CD4-positive, alpha-beta T cell treated with Interleukin-1 beta for 1 hour (primary cell): ENCODE results near the gene IQCH.
"Not testable (repeated sequence)": the region's sequence is repeated elsewhere in the genome, so short reads cannot be mapped to it uniquely, and the experiment has no call there.

Source experiments
- DNase-seq, 2 donors: peaks; one replicate each; pipeline ENCODE4 v3.0.0-alpha.2; 2020 to 2022

Gene IQCH

GRCh38 chr15:67248011-67248505 lies 6.5 kb upstream of the IQCH start:
- no peak for DNase-seq

GRCh38 chr15:67249830-67250229 lies 4.8 kb upstream of the IQCH start:
- no peak for DNase-seq

GRCh38 chr15:67251318-67251717 lies 3.3 kb upstream of the IQCH start:
- no peak for DNase-seq

GRCh38 chr15:67253101-67253500 lies 1.5 kb upstream of the IQCH start:
- DNase-seq: no peak

- DNase-seq: no peak
Measured at GRCh38 chr15:67253549-67254237, 893 bp upstream of the IQCH start.

- no peak for DNase-seq
Measured at GRCh38 chr15:67256051-67256450, 1.5 kb downstream of the IQCH start.

- DNase-seq: not testable (repeated sequence)
Measured at GRCh38 chr15:67258412-67258811, 3.8 kb downstream of the IQCH start.

GRCh38 chr15:67259379-67259778 lies 4.8 kb downstream of the IQCH start:
- DNase-seq: no peak

- DNase-seq: no peak
Measured at GRCh38 chr15:67259806-67260205, 5.2 kb downstream of the IQCH start.

- no peak for DNase-seq
Measured at GRCh38 chr15:67266870-67267269, 12.3 kb downstream of the IQCH start.

- DNase-seq: no peak
Measured at GRCh38 chr15:67267440-67267839, 12.9 kb downstream of the IQCH start.

- no peak for DNase-seq
Measured at GRCh38 chr15:67267951-67268941, 13.7 kb downstream of the IQCH start.

GRCh38 chr15:67274236-67274635 lies 19.6 kb downstream of the IQCH start:
- no peak for DNase-seq

- DNase-seq: no peak
Measured at GRCh38 chr15:67276666-67277065, 22.1 kb downstream of the IQCH start.

GRCh38 chr15:67280217-67280616 lies 25.6 kb downstream of the IQCH start:
- DNase-seq: no peak

GRCh38 chr15:67281714-67282113 lies 27.1 kb downstream of the IQCH start:
- DNase-seq: no peak

GRCh38 chr15:67285625-67286024 lies 31.0 kb downstream of the IQCH start:
- not testable (repeated sequence) for DNase-seq

- not testable (repeated sequence) for DNase-seq
Measured at GRCh38 chr15:67286400-67286799, 31.8 kb downstream of the IQCH start.

- no peak for DNase-seq
Measured at GRCh38 chr15:67290319-67290718, 35.7 kb downstream of the IQCH start.

GRCh38 chr15:67296188-67296587 lies 41.6 kb downstream of the IQCH start:
- DNase-seq: no peak

GRCh38 chr15:67296684-67297083 lies 42.1 kb downstream of the IQCH start:
- no peak for DNase-seq

GRCh38 chr15:67300266-67301025 lies 45.9 kb downstream of the IQCH start:
- no peak for DNase-seq
